ENCODE results near the gene SLC25A25.
"Not testable (repeated sequence)": the region's sequence is repeated elsewhere in the genome, so short reads cannot be mapped to it uniquely, and the experiment has no call there.

The SLC25A25 gene

GRCh38 chr9:128034821-128035652 lies 33.0 kb upstream of the SLC25A25 start:
- no peak overlapping the region for H3K9ac ChIP-seq (ENCODE audit: low read length)
- H3K36me3 ChIP-seq (ENCODE audit: control insufficient read depth, low read depth, low read length) = no peaks in the 10 kb centered on the region
- H3K4me3 ChIP-seq (ENCODE audit: low read length) = no peak overlapping the region
- H3K9me3 ChIP-seq (ENCODE audit: control insufficient read depth, low read depth, low read length) = no peaks in the 10 kb centered on the region
- no peak overlapping the region for H3K27ac ChIP-seq (ENCODE audit: low read length)
- H3K27me3 ChIP-seq (ENCODE audit: control insufficient read depth, insufficient read depth, low read length) = no peaks in the 10 kb centered on the region
- no peaks in the 10 kb centered on the region for H3K4me1 ChIP-seq (ENCODE audit: control insufficient read depth, low read depth, low read length)

DNA sequence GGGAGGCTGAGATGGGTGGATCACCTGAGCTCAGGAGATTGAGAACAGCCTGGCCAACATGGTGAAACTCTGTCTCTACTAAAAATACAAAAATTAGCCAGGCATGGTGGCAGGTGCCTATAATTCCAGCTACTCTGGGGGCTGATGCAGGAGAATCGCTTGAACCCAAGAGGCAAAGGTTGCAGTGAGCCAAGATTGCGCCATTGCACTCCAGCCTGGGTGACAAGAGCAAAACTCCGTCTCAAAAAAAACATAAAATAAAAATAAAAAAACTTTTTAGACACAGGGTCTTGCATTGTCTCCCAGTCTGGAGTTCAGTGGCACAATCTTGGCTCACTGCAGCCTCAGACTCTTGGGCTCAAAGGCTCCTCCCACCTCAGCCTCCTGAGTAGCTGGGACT lies 31.5 kb upstream of the SLC25A25 start:
- H3K9ac ChIP-seq (ENCODE audit: low read length); H3K36me3 ChIP-seq (ENCODE audit: control insufficient read depth, low read depth, low read length); H3K27ac ChIP-seq (ENCODE audit: low read length); H3K9me3 ChIP-seq (ENCODE audit: control insufficient read depth, low read depth, low read length); H3K27me3 ChIP-seq (ENCODE audit: control insufficient read depth, insufficient read depth, low read length); H3K4me3 ChIP-seq (ENCODE audit: low read length); H3K4me1 ChIP-seq (ENCODE audit: control insufficient read depth, low read depth, low read length): not testable (repeated sequence)

DNA sequence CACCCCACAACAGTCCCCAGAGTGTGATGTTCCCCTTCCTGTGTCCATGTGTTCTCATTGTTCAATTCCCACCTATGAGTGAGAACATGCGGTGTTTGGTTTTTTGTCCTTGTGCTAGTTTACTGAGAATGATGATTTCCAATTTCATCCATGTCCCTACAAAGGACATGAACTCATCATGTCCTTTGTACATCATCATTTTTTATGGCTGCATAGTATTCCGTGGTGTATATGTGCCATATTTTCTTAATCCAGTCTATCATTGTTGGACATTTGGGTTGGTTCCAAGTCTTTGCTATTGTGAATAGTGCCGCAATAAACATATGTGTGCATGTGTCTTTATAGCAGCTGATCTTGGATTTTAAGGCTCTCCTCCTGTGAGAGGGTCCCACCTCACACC lies 27.2 kb upstream of the SLC25A25 start:
- not testable (repeated sequence) for H3K9ac ChIP-seq (ENCODE audit: low read length); H3K36me3 ChIP-seq (ENCODE audit: control insufficient read depth, low read depth, low read length); H3K27ac ChIP-seq (ENCODE audit: low read length); H3K27me3 ChIP-seq (ENCODE audit: control insufficient read depth, insufficient read depth, low read length); H3K4me3 ChIP-seq (ENCODE audit: low read length); H3K9me3 ChIP-seq (ENCODE audit: control insufficient read depth, low read depth, low read length); H3K4me1 ChIP-seq (ENCODE audit: control insufficient read depth, low read depth, low read length)

GRCh38 chr9:128042043-128042442 lies 26.0 kb upstream of the SLC25A25 start:
- Histone ChIP-seq H3K27me3 (ENCODE audit: control insufficient read depth, insufficient read depth, low read length) (no peaks in the 10 kb centered on the region), H3K36me3 (ENCODE audit: control insufficient read depth, low read depth, low read length) (no peaks in the 10 kb centered on the region), H3K9me3 (ENCODE audit: control insufficient read depth, low read depth, low read length) (no peaks in the 10 kb centered on the region), H3K4me1 (ENCODE audit: control insufficient read depth, low read depth, low read length) (peaks cover 3% of the 10 kb centered on the region), H3K4me3 (ENCODE audit: low read length) (no peak overlapping the region), H3K9ac (ENCODE audit: low read length) (no peak overlapping the region), H3K27ac (ENCODE audit: low read length) (no peak overlapping the region)

DNA sequence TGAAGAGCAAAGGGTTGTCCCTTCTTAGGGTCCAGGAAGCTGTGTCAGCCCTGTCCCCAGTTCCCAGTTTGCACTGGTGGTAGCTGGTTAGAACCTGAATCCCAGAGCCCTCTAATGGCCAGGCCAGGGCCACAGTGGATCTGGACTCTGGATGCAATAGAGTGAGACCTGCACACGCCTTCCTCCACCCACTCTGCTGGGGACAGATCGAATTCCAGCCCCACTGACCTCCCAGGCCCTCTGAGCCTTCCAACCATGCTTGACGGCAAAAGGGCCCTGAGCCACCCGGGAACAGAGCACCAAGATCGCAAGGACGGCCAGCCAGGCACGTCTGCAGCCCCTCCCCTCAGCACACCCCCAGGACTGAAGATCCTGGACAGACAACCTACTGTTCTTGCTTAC lies 24.6 kb upstream of the SLC25A25 start:
- Histone ChIP-seq H3K27me3 (ENCODE audit: control insufficient read depth, insufficient read depth, low read length) (no peaks in the 10 kb centered on the region), H3K36me3 (ENCODE audit: control insufficient read depth, low read depth, low read length) (no peaks in the 10 kb centered on the region), H3K4me1 (ENCODE audit: control insufficient read depth, low read depth, low read length) (peaks cover 3% of the 10 kb centered on the region), H3K9me3 (ENCODE audit: control insufficient read depth, low read depth, low read length) (no peaks in the 10 kb centered on the region), H3K4me3 (ENCODE audit: low read length) (no peak overlapping the region), H3K27ac (ENCODE audit: low read length) (no peak overlapping the region), H3K9ac (ENCODE audit: low read length) (peak overlapping the region; percentile 7)

- H3K36me3 ChIP-seq (ENCODE audit: control insufficient read depth, low read depth, low read length) = not testable (repeated sequence)
Observed at GRCh38 chr9:128045409-128045808, 22.6 kb upstream of the SLC25A25 start.

DNA sequence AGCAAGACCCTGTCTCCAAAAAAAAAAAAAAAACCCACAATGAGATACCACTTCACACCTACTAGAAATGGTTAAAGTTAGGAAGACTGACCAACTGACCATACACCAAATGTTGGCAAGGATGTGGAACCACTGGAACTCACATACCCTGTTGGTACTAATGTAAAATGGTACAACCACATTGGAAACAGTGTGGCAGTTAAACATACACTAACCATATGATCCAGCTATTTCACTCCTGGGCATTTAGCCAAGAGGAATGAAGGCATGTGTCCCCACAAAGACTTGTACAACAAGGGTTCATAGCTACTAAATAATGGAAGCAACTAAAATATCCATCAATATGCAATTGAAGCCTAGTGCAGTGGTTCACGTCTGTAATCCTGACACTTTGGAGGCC lies 22.2 kb upstream of the SLC25A25 start:
- Histone ChIP-seq H3K4me3 (ENCODE audit: low read length) (no peak overlapping the region), H3K27ac (ENCODE audit: low read length) (no peak overlapping the region), H3K9me3 (ENCODE audit: control insufficient read depth, low read depth, low read length) (no peaks in the 10 kb centered on the region), H3K9ac (ENCODE audit: low read length) (no peak overlapping the region), H3K36me3 (ENCODE audit: control insufficient read depth, low read depth, low read length) (no peaks in the 10 kb centered on the region), H3K27me3 (ENCODE audit: control insufficient read depth, insufficient read depth, low read length) (no peaks in the 10 kb centered on the region), H3K4me1 (ENCODE audit: control insufficient read depth, low read depth, low read length) (peaks cover 3% of the 10 kb centered on the region)

More at GRCh38 chr9:128045409-128045808, 22.6 kb upstream of the SLC25A25 start:
- H3K27me3 ChIP-seq (ENCODE audit: control insufficient read depth, insufficient read depth, low read length); H3K9ac ChIP-seq (ENCODE audit: low read length); H3K27ac ChIP-seq (ENCODE audit: low read length); H3K4me3 ChIP-seq (ENCODE audit: low read length); H3K4me1 ChIP-seq (ENCODE audit: control insufficient read depth, low read depth, low read length); H3K9me3 ChIP-seq (ENCODE audit: control insufficient read depth, low read depth, low read length): not testable (repeated sequence)

DNA sequence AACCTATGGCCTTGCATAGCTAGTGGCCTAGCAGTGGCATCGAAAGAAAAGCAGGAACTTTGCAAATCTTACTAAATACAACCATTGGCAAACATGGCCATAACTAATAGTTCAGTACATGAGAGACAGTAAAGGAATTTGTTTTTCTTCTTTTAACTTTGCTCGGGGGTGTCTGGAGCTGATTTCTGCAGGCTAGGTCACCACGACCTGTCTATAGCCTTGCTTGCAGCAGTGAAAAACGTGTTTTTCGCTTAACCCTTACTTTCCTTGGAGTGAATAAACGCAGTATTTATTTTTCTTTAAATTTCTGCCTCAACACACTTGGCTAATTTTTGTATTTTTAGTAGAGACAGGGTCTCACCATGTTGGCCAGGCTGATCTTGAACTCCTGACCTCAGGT lies 20.8 kb upstream of the SLC25A25 start:
- H3K36me3 ChIP-seq (ENCODE audit: control insufficient read depth, low read depth, low read length) = no peaks in the 10 kb centered on the region
- no peak overlapping the region for H3K27ac ChIP-seq (ENCODE audit: low read length)
- H3K4me3 ChIP-seq (ENCODE audit: low read length) = no peak overlapping the region
- H3K9me3 ChIP-seq (ENCODE audit: control insufficient read depth, low read depth, low read length) = no peaks in the 10 kb centered on the region
- H3K9ac ChIP-seq (ENCODE audit: low read length) = no peak overlapping the region
- H3K27me3 ChIP-seq (ENCODE audit: control insufficient read depth, insufficient read depth, low read length) = no peaks in the 10 kb centered on the region
- H3K4me1 ChIP-seq (ENCODE audit: control insufficient read depth, low read depth, low read length) = peaks cover 3% of the 10 kb centered on the region

GRCh38 chr9:128048663-128049062 lies 19.4 kb upstream of the SLC25A25 start:
- Histone ChIP-seq H3K9ac (ENCODE audit: low read length) (no peak overlapping the region), H3K27ac (ENCODE audit: low read length) (no peak overlapping the region), H3K9me3 (ENCODE audit: control insufficient read depth, low read depth, low read length) (no peaks in the 10 kb centered on the region), H3K4me3 (ENCODE audit: low read length) (no peak overlapping the region), H3K36me3 (ENCODE audit: control insufficient read depth, low read depth, low read length) (no peaks in the 10 kb centered on the region), H3K27me3 (ENCODE audit: control insufficient read depth, insufficient read depth, low read length) (no peaks in the 10 kb centered on the region), H3K4me1 (ENCODE audit: control insufficient read depth, low read depth, low read length) (peaks cover 2% of the 10 kb centered on the region)

DNA sequence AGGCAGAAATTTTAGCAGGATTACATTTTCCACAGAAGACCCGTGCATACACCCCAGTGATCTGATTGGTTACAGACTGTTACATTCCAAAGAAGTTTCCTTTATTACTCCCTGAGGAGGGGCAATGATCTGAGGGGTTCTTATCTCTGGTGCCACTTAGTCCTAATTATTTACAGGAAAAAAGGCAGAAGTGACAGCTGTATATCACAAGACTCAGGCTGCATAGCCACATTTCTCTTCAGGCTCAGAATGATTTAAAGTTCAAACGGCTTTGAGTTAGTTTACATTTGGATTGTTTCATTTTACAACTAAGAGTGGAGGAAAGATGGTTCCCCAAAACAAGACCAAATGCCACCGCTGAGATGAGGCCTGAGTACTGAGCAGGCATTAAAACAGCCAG lies 18.2 kb upstream of the SLC25A25 start:
- no peaks in the 10 kb centered on the region for H3K9me3 ChIP-seq (ENCODE audit: control insufficient read depth, low read depth, low read length)
- no peak overlapping the region for H3K9ac ChIP-seq (ENCODE audit: low read length)
- H3K4me3 ChIP-seq (ENCODE audit: low read length) = no peak overlapping the region
- no peaks in the 10 kb centered on the region for H3K4me1 ChIP-seq (ENCODE audit: control insufficient read depth, low read depth, low read length)
- no peaks in the 10 kb centered on the region for H3K36me3 ChIP-seq (ENCODE audit: control insufficient read depth, low read depth, low read length)
- no peaks in the 10 kb centered on the region for H3K27me3 ChIP-seq (ENCODE audit: control insufficient read depth, insufficient read depth, low read length)
- no peak overlapping the region for H3K27ac ChIP-seq (ENCODE audit: low read length)

GRCh38 chr9:128051932-128052709 lies 15.9 kb upstream of the SLC25A25 start:
- no peaks in the 10 kb centered on the region for H3K9me3 ChIP-seq (ENCODE audit: control insufficient read depth, low read depth, low read length)
- no peak overlapping the region for H3K27ac ChIP-seq (ENCODE audit: low read length)
- H3K27me3 ChIP-seq (ENCODE audit: control insufficient read depth, insufficient read depth, low read length) = no peaks in the 10 kb centered on the region
- no peaks in the 10 kb centered on the region for H3K36me3 ChIP-seq (ENCODE audit: control insufficient read depth, low read depth, low read length)
- no peak overlapping the region for H3K4me3 ChIP-seq (ENCODE audit: low read length)
- peaks cover 12% of the 10 kb centered on the region for H3K4me1 ChIP-seq (ENCODE audit: control insufficient read depth, low read depth, low read length)
- H3K9ac ChIP-seq (ENCODE audit: low read length) = no peak overlapping the region

GRCh38 chr9:128053560-128053959 lies 14.5 kb upstream of the SLC25A25 start:
- Histone ChIP-seq H3K4me1 (ENCODE audit: control insufficient read depth, low read depth, low read length) (peaks cover 20% of the 10 kb centered on the region), H3K27me3 (ENCODE audit: control insufficient read depth, insufficient read depth, low read length) (no peaks in the 10 kb centered on the region), H3K36me3 (ENCODE audit: control insufficient read depth, low read depth, low read length) (no peaks in the 10 kb centered on the region), H3K4me3 (ENCODE audit: low read length) (no peak overlapping the region), H3K27ac (ENCODE audit: low read length) (no peak overlapping the region), H3K9ac (ENCODE audit: low read length) (no peak overlapping the region), H3K9me3 (ENCODE audit: control insufficient read depth, low read depth, low read length) (no peaks in the 10 kb centered on the region)
